Liver (tissue), 3 donors: ENCODE data around the gene SECISBP2L.

Experiments
- GABPA ChIP-seq, 2 donors: IDR thresholded peaks in 1 of 2; conservative IDR thresholded peaks in 1 of 2; 2 replicates each; pipeline ENCODE4 v1.6.1; 2016; ENCODE audit warnings: antibody characterized with exemption in 2 of 2, mild to moderate bottlenecking in 1 of 2, moderate library complexity in 1 of 2
- JUND ChIP-seq, 2 donors: IDR thresholded peaks; 2 replicates each; pipeline ENCODE4 v1.6.1; 2016; ENCODE audit warnings: antibody characterized with exemption in 2 of 2
- YY1 ChIP-seq: IDR thresholded peaks from 2 replicates; pipeline ENCODE4 v1.6.1; 2016; ENCODE audit warnings: antibody characterized with exemption, mild to moderate bottlenecking
- ZBTB33 ChIP-seq: IDR thresholded peaks from 2 replicates; pipeline ENCODE4 v1.6.1; 2016; ENCODE audit warnings: antibody characterized with exemption
- TF ChIP-seq, protein P1 (sequence below): IDR thresholded peaks from 2 replicates; pipeline ENCODE4 v1.6.1; 2016; ENCODE audit warnings: antibody characterized with exemption, mild to moderate bottlenecking
- TF ChIP-seq, protein P2 (sequence below): fragments of 150-350 bp; IDR thresholded peaks from 2 replicates; pipeline ENCODE4 v1.5.1; 2017; ENCODE audit warnings: improper control_type of control experiment, low read depth, low read length; ENCODE audit not compliant: missing input control
- TF ChIP-seq, protein P3 (sequence below): IDR thresholded peaks from 2 replicates; pipeline ENCODE4 v1.6.1; 2016; ENCODE audit warnings: antibody characterized with exemption
- donor health status: healthy.
- donor health status: healthy.

GRCh38 chr15:48974882-48975281, 71.4 kb downstream of the SECISBP2L start:
- TF ChIP-seq YY1 (no peak), ZBTB33 (no peak), GABPA (IDR thresholded peaks at IDR 0.05 in 1 of 2, conservative IDR thresholded peaks at IDR 0.05 in 1 of 2) (no peak), JUND (IDR thresholded peaks at IDR 0.05) (no peak)
- TF ChIP-seq, protein P1, sequence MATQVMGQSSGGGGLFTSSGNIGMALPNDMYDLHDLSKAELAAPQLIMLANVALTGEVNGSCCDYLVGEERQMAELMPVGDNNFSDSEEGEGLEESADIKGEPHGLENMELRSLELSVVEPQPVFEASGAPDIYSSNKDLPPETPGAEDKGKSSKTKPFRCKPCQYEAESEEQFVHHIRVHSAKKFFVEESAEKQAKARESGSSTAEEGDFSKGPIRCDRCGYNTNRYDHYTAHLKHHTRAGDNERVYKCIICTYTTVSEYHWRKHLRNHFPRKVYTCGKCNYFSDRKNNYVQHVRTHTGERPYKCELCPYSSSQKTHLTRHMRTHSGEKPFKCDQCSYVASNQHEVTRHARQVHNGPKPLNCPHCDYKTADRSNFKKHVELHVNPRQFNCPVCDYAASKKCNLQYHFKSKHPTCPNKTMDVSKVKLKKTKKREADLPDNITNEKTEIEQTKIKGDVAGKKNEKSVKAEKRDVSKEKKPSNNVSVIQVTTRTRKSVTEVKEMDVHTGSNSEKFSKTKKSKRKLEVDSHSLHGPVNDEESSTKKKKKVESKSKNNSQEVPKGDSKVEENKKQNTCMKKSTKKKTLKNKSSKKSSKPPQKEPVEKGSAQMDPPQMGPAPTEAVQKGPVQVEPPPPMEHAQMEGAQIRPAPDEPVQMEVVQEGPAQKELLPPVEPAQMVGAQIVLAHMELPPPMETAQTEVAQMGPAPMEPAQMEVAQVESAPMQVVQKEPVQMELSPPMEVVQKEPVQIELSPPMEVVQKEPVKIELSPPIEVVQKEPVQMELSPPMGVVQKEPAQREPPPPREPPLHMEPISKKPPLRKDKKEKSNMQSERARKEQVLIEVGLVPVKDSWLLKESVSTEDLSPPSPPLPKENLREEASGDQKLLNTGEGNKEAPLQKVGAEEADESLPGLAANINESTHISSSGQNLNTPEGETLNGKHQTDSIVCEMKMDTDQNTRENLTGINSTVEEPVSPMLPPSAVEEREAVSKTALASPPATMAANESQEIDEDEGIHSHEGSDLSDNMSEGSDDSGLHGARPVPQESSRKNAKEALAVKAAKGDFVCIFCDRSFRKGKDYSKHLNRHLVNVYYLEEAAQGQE, result no peak
- TF ChIP-seq, protein P2, sequence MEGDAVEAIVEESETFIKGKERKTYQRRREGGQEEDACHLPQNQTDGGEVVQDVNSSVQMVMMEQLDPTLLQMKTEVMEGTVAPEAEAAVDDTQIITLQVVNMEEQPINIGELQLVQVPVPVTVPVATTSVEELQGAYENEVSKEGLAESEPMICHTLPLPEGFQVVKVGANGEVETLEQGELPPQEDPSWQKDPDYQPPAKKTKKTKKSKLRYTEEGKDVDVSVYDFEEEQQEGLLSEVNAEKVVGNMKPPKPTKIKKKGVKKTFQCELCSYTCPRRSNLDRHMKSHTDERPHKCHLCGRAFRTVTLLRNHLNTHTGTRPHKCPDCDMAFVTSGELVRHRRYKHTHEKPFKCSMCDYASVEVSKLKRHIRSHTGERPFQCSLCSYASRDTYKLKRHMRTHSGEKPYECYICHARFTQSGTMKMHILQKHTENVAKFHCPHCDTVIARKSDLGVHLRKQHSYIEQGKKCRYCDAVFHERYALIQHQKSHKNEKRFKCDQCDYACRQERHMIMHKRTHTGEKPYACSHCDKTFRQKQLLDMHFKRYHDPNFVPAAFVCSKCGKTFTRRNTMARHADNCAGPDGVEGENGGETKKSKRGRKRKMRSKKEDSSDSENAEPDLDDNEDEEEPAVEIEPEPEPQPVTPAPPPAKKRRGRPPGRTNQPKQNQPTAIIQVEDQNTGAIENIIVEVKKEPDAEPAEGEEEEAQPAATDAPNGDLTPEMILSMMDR, result no peak
- TF ChIP-seq, protein P3, sequence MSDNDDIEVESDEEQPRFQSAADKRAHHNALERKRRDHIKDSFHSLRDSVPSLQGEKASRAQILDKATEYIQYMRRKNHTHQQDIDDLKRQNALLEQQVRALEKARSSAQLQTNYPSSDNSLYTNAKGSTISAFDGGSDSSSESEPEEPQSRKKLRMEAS, result no peak
